Smooth muscle cell (in vitro differentiated cells): ENCODE measurements around the gene CALCOCO1. TPM values are rescaled to one million over a fixed set of nuclear protein-coding genes. Genes with fewer than 3 reads are reported as not detected.

Experiments used
- DNase-seq: peaks from one replicate; lab custom pipeline; 2025; ENCODE audit not compliant: unreplicated experiment; lab: John Stamatoyannopoulos, UW
- H2AFZ ChIP-seq: fragments of 200-600 bp; sonication (generic); 2 replicates; pipeline ENCODE4 v1.6.0; 2016; ENCODE audit warnings: antibody characterized with exemption, low read depth, mild to moderate bottlenecking
- H3F3A ChIP-seq: fragments of 200-600 bp; sonication (generic); 2 replicates; pipeline ENCODE4 v1.6.0; 2017; ENCODE audit warnings: antibody characterized with exemption, low read depth
- H3K27ac ChIP-seq: fragments of 200-600 bp; sonication (generic); 2 replicates; pipeline ENCODE4 v1.5.1; 2016; ENCODE audit warnings: low read depth, mild to moderate bottlenecking
- H3K27me3 ChIP-seq: fragments of 200-600 bp; sonication (generic); 2 replicates; pipeline ENCODE4 v1.6.1; 2016; ENCODE audit warnings: low read depth, mild to moderate bottlenecking
- H3K36me3 ChIP-seq: fragments of 200-600 bp; sonication (generic); 2 replicates; pipeline ENCODE4 v1.5.1; 2016; ENCODE audit warnings: low read depth
- H3K4me1 ChIP-seq: fragments of 200-600 bp; sonication (generic); 2 replicates; pipeline ENCODE4 v1.5.1; 2016; ENCODE audit warnings: low read depth
- H3K4me2 ChIP-seq: fragments of 200-600 bp; sonication (generic); 2 replicates; pipeline ENCODE4 v1.6.0; 2016; ENCODE audit warnings: mild to moderate bottlenecking
- H3K4me3 ChIP-seq: fragments of 200-600 bp; sonication (generic); 2 replicates; pipeline ENCODE4 v1.5.1; 2016; ENCODE audit warnings: mild to moderate bottlenecking
- H3K79me2 ChIP-seq: fragments of 200-600 bp; sonication (generic); 2 replicates; pipeline ENCODE4 v1.6.0; 2016; ENCODE audit warnings: low read depth, mild to moderate bottlenecking
- H3K9ac ChIP-seq: fragments of 200-600 bp; sonication (generic); 2 replicates; pipeline ENCODE4 v1.6.0; 2016; ENCODE audit warnings: low read depth
- H3K9me3 ChIP-seq: fragments of 200-600 bp; sonication (generic); replicated peaks from 2 replicates; pipeline ENCODE4 v1.5.1; 2016; ENCODE audit warnings: low read depth
- H4K20me1 ChIP-seq: fragments of 200-600 bp; sonication (generic); 2 replicates; pipeline ENCODE4 v1.6.0; 2016; ENCODE audit warnings: low read depth
- WGBS: methylation state at CpG from one replicate; pipeline ENCODE4 v1.1.7; 2016; ENCODE audit warnings: low lambda C conversion rate; 5-methylcytosine and 5-hydroxymethylcytosine counted together
- polyA plus RNA-seq: library from polyadenylated mRNA; unstranded; fragments of >200 nt; fragmentation: Nextera tagmentation; extraction: Ambion mirVana; gene quantifications from 2 replicates; pipeline ENCODE4 v1.2.1, GENCODE V29; 2016
- total RNA-seq: library from RNA; depleted of rRNA; stranded (reverse); fragments of >200 nt; gene quantifications from 2 replicates; pipeline ENCODE4 v1.2.3, GENCODE V29; 2014
- TF ChIP-seq, protein P1 (sequence below): fragments of 200-600 bp; sonication (generic); IDR thresholded peaks from 2 replicates; pipeline ENCODE4 v1.5.1; 2017; ENCODE audit warnings: borderline replicate concordance, mild to moderate bottlenecking, antibody characterized with exemption; ENCODE audit not compliant: insufficient read depth, poor library complexity, severe bottlenecking

CALCOCO1 gene
- total and polyA plus RNA-seq, 2 experiments from 2014 or later, result 46.5 to 52.0 TPM

DNA sequence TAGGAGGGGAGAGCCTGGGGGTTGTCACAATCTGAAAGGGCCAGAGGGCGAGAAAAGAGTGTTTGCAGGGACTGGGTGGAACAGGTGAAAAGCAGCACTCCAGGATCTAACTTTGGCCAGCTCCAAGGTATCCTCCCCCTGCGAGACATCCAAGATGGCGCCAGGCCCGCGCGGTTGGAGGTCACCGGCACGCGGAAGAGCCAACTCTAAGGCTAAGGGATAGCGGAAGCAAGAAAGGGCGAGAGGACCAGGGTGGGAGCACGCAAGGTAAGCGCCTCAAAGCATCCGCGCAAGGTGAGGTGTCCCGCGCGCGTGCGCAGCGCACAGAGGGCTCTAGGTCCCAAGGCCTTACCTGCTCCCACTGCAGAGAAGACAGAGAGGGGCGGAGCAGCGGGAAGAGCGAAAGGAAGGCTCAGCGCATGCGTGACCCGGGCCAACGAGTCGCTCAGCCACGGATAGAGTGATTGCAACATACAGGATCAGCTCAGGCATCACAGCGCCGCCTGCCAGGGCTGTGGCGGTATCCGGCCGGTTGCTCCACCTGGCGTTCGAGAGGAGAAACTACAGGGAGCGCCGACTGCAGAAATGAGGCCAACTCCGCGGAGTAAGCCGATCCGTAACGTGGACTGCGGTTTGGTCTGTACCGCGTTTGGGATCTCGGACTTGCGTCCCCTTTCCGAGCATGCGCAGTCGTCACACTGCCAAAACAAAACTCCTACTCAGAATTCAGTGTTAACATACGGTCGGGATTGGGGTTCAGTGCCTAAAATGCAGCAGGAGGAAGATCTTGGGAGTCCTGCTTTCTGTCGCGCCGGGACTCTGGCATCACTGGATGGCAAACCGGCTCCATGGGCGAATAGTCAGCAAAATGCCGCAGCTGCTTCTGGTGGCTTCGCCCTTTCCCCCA is 51.3 kb downstream of the CALCOCO1 start, which contains the start of gene ATP5MC2:
ATP5MC2 (minus strand) TSS at position 383 of the 907 bp plus-strand sequence. CDS start 3,469 bp downstream, outside the sequence.
- DNase-seq, result peak; percentile 91
- Histone ChIP-seq H3K4me3 (peak within 1 kb of the TSS; percentile 64), H2AFZ (peak within 1 kb of the TSS; percentile 97), H3K27me3 (peaks cover 11% of the 10 kb centered on the region), H3K4me2 (peak within 1 kb of the TSS; percentile 94), H3K9me3 (no peaks in the 10 kb centered on the region), H3K36me3 (no peaks in the 10 kb centered on the region), H4K20me1 (no peaks in the 10 kb centered on the region), H3K4me1 (peaks cover 35% of the 10 kb centered on the region), H3F3A (peaks cover 11% of the 10 kb centered on the region), H3K27ac (peak within 1 kb of the TSS; percentile 86), H3K9ac (peak within 1 kb of the TSS; percentile 73), H3K79me2 (peaks cover 21% of the 10 kb centered on the region)
- 2% methylated on average over 61 of the region's 61 CpGs for WGBS
- TF ChIP-seq, protein P1, sequence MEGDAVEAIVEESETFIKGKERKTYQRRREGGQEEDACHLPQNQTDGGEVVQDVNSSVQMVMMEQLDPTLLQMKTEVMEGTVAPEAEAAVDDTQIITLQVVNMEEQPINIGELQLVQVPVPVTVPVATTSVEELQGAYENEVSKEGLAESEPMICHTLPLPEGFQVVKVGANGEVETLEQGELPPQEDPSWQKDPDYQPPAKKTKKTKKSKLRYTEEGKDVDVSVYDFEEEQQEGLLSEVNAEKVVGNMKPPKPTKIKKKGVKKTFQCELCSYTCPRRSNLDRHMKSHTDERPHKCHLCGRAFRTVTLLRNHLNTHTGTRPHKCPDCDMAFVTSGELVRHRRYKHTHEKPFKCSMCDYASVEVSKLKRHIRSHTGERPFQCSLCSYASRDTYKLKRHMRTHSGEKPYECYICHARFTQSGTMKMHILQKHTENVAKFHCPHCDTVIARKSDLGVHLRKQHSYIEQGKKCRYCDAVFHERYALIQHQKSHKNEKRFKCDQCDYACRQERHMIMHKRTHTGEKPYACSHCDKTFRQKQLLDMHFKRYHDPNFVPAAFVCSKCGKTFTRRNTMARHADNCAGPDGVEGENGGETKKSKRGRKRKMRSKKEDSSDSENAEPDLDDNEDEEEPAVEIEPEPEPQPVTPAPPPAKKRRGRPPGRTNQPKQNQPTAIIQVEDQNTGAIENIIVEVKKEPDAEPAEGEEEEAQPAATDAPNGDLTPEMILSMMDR, result peak; percentile 93

DNA sequence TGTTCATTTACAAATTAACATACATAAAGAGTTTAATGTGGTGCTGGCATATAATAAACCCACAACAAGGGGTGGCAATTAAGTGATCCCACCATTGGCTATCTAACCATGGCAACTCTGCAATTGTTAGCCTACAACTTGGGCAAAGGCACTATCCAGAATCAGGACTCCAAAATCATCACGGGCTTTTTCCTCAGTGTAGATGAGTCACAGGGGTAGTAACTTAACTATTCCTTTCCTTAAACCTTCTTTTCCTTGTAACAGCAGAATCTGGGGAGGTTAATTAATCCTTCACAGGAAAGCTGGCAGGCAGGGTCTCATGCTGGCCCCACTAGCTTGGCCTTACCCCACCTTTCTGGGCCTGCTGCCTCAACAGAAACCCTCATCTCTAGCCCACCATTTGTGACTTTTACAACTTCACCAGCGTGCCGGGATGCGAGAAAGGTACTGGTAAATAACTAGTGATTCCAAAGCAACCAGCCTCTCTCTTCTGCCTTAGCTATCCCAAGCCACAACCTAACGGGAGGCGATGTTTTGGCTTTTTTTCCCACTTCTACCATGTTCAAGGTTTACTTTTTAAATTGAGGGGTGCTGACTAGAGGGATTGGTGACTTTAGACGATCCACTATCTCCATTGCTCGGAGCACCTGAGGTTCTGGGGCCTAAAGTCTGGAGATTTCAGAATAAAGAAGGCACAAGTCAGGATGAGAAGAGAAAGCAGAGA is 52.1 kb downstream of the CALCOCO1 start:
- peak overlapping the region; percentile 66 for H3K9ac ChIP-seq
- TF ChIP-seq, protein P1, result no peak
- H2AFZ ChIP-seq, result peak overlapping the region; percentile 92
- H3K4me2 ChIP-seq, result peak overlapping the region; percentile 94
- no peak for DNase-seq
- WGBS, result 58% methylated on average over 8 of the region's 8 CpGs
- peak overlapping the region; percentile 64 for H3K4me3 ChIP-seq
- H3K9me3 ChIP-seq, result no peaks in the 10 kb centered on the region
- H3K27ac ChIP-seq, result peak overlapping the region; percentile 36
- H3K79me2 ChIP-seq, result peaks cover 21% of the 10 kb centered on the region
- H3K36me3 ChIP-seq, result peaks cover 3% of the 10 kb centered on the region
- peaks cover 11% of the 10 kb centered on the region for H3F3A ChIP-seq
- H3K4me1 ChIP-seq, result peaks cover 35% of the 10 kb centered on the region
- H4K20me1 ChIP-seq, result peaks cover 4% of the 10 kb centered on the region
- peaks cover 9% of the 10 kb centered on the region for H3K27me3 ChIP-seq

DNA sequence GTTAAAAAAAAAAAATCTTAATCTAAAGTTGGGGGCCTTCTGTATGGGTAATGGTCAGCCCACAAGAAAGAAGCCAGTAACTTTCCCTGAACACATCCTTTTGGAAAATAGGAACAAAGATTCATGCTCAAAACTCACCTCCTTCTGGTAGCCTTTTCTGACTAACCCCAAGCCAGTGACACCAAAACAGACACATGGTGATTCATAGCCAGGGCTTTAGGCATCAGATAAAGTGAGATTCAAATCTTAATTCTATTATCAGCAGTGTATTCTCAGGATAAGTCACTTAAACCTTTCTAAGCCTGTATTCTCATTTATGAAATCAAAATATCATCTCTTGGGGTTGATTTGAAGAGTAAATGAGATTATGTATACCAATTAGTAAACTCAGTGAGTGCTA is 56.3 kb downstream of the CALCOCO1 start:
- H4K20me1 ChIP-seq, result peaks cover 11% of the 10 kb centered on the region
- peaks cover 21% of the 10 kb centered on the region for H3K79me2 ChIP-seq
- no peak overlapping the region for H3K27ac ChIP-seq
- DNase-seq, result no peak
- no peaks in the 10 kb centered on the region for H3K9me3 ChIP-seq
- no peak overlapping the region for H3K4me3 ChIP-seq
- no peak overlapping the region for H3K9ac ChIP-seq
- no peaks in the 10 kb centered on the region for H3F3A ChIP-seq
- H3K4me1 ChIP-seq, result peaks cover 7% of the 10 kb centered on the region
- peaks cover 20% of the 10 kb centered on the region for H3K36me3 ChIP-seq
- TF ChIP-seq, protein P1, result no peak
- H3K4me2 ChIP-seq, result no peak overlapping the region
- no peak overlapping the region for H2AFZ ChIP-seq
- no peaks in the 10 kb centered on the region for H3K27me3 ChIP-seq
